A549 treated with CORT108297 at 1 μM for 4 hours (cell line): ENCODE measurements around the gene BZW1. TPM values are rescaled to one million over a fixed set of nuclear protein-coding genes. Genes with fewer than 3 reads are reported as not detected.

Source experiments
- total RNA-seq: library from RNA; stranded (reverse); fragments of 200-300 nt; extraction: Qiagen RNA extraction; gene quantifications from 5 replicates; pipeline ENCODE4 v1.2.3, GENCODE V29; 2022

BZW1 gene
- total RNA-seq, result 333 to 720 TPM (median 408 TPM) in 5 replicates

GRCh38 chr2:200811333-200812121 is at the start of gene BZW1:
BZW1 (plus strand) TSS chr2:200811910; CDS start chr2:200813218, 1,308 bp downstream.

GRCh38 chr2:200864176-200865034 is 52.7 kb downstream of the BZW1 start, which contains the start of gene CLK1:
CLK1 (minus strand) TSS chr2:200864658; CDS start chr2:200861862, 2,796 bp downstream.

Other genes starting within 250 kb of the BZW1 start
- 2.8 to 4.2 TPM (median 3.5 TPM) in 5 replicates for gene AOX1, start 225.9 kb upstream of the BZW1 start, total RNA-seq
- 37.4 to 50.3 TPM (median 39.2 TPM) in 5 replicates for gene CLK1, start 52.7 kb downstream of the BZW1 start, total RNA-seq
- gene PPIL3, start 77.2 kb downstream of the BZW1 start, total RNA-seq, result 22.5 to 26.6 TPM (median 24.8 TPM) in 5 replicates
- gene NIF3L1, start 77.5 kb downstream of the BZW1 start, total RNA-seq, result 39.9 to 51.0 TPM (median 41.1 TPM) in 5 replicates
- gene ORC2, start 151.8 kb downstream of the BZW1 start, total RNA-seq, result 12.9 to 15.6 TPM (median 14.4 TPM) in 5 replicates